Measurements from ENCODE around the gene FEZ2.
"Not testable (repeated sequence)": the region's sequence is repeated elsewhere in the genome, so short reads cannot be mapped to it uniquely, and the experiment has no call there.

Gene FEZ2, protein sequence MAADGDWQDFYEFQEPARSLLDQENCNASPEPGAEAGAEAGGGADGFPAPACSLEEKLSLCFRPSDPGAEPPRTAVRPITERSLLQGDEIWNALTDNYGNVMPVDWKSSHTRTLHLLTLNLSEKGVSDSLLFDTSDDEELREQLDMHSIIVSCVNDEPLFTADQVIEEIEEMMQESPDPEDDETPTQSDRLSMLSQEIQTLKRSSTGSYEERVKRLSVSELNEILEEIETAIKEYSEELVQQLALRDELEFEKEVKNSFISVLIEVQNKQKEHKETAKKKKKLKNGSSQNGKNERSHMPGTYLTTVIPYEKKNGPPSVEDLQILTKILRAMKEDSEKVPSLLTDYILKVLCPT

DNA sequence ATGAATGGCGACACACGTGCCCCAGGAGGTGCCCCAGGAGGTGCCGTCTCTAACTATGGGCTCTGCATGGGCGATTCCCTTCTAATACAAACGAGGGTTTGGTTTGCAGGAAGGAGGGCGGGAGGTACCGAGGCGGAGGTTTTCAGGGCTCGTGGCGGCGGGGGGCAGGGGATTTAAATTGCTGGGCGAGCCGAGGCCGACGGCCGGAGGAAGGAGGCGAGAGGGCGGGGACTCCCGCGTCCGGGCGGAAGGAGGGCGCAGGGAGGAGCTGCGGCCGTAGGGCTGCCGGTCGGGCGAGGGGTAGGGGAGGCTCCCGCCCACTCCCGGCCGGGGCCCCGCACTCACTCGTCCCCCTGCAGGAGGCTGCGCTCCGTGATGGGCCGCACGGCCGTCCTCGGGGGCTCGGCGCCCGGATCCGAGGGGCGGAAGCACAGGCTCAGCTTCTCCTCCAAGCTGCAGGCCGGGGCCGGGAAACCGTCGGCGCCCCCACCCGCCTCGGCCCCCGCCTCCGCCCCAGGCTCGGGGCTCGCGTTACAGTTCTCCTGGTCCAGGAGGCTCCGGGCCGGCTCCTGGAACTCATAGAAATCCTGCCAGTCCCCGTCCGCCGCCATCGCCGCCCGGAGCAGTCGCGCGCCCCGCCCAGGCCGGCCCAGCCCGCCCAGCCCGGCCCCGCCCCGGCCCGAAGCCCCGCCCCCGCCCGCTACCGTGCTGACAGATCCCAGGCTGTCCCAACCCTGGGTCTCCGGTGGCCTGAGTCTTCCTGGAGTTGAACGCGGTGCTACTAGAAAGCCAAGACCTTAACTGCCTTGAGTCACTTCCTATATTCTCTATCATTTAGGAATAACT, at the start of gene FEZ2:
TSS of gene FEZ2 (minus strand) at position 637 of the 846 bp plus-strand sequence. CDS start at position 611, 26 bp downstream.
- peak; percentile 25 to 42 for DNase-seq (ENCODE audit: low read depth in 2 of 2)

DNA sequence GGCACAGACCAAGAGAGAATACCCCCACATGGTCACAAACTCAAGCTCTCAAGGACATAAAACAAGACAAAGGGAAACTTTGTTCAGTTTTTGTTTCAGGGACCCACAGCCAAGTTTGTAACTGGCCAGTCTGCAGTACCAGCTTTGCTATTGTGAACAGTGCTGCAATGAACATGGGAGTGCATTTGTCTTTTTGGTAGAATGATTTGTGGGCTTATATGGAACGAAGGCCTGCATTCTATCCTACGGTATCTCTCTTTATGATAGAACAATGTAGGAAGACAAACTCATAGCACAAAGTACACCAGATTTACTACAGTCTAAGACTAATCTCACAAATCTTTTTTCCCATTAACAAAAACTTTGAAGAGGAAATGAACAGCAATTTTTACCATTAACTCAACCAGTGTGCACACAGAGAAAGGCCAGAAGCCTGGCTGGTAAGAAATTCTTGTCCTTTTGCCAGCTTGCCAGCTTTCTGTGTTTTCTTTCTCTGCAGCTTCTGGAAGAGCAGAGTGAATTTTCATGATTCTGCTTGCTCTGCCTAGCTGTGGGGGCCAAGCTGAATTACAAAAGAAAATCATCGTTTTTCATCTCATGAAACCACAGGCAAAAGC, 37.1 kb upstream of the FEZ2 start:
- DNase-seq (ENCODE audit: low read depth in 2 of 2): no peak

DNA sequence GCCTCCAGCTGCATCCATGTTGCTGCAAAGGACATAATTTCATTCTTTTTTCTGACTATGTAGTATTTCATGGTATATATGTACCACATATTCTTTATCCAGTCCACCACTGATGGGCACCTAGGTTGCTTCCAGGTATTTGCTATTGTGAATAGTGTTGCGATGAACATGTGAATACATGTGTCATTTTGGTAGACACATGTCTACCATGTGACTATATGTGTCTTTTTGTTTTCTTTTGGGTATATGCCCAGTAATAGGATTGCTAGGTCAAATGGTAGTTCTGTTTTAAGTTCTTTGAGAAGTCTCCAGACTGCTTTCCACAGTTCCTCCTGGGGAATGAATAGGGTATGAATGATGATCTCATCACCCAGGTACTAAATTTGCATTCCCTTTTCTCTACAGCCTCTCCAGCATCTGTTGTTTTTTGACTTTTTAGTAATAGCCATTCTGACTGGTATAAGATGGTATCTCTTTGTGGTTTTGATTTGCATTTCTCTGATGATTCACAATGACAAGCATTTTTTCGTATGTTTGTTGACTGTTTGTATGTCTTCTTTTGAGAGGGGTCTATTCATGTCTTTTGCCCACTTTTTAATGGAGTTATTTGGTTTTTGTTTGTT, 35.6 kb upstream of the FEZ2 start:
- DNase-seq (ENCODE audit: low read depth in 2 of 2): no peak

DNA sequence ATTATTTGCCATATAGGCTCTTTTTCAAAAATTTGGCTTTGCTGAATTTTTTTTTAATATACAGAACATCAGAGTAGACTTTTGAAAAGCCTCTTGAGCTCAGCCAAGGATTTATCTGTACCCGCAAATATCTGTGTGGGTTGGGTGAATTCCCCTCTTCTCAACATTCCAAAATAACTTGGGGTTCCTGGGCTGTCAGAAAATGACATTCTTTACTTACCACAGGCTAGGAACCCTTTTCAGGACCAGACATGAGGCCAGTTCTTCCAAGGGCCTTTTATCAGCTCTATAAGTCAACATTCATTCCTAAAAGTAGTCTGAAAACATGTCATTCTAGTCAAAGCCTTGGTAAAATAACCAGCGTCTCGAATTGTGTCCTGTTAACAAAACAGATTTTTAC, 28.8 kb upstream of the FEZ2 start:
- DNase-seq (ENCODE audit: low read depth in 2 of 2): no peak

DNA sequence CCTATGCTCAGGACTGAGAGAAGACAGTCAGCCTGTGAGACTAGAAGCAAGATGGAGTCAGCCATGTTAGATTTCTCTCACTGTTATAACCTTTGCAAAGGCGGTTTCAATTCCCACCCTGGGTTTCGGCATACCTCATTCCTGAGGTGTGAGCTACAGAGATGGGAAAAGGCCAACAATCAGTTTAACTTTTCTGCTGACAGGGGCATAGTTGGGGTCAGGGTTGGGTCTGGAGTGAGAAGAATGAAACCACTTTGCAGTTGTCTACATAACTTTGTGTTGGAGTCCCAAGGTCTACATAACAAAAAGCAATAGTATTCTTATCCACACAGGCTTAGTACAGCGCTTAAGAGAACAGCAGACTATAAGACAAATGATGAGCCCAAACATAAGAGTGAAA, 28.1 kb upstream of the FEZ2 start:
- no peak for DNase-seq (ENCODE audit: low read depth in 2 of 2)

DNA sequence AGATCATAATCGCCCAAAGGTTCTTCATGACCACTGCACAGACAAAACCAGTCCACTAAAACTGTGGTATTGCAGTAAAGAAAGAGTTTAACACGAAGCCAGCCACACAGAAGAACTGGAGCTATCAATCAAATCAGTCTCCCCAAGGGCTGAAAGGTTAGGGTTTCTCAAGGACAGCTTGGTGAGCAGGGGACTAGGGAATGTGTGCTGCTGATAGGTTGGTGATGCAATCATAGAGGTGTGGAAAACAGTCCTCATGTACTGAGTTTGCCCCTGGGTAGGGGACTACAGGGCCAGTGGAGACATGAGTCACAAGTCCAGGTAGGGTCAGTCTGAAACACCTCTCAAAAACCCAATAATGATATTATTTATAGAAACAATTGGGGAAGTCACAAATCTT, 27.3 kb upstream of the FEZ2 start:
- DNase-seq (ENCODE audit: low read depth in 2 of 2): no peak

DNA sequence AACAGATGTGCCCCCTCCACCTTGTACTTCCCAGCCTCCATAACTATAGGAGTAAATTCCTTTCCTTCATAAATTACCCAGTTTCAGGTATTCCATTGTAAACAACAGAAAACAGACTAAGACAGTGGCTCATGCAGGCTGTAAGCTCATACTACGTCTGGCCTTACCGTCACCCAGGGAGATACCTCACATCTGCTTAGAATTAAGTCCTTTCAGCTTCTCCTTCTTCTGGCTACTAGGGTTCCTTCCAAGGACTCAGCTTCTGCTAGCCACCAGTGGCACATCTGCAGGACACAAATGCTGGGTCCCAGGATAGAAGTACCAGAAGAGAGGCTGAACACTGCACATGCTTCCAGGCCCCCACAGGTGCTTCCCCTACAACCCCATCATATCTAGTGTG, 22.4 kb upstream of the FEZ2 start:
- DNase-seq (ENCODE audit: low read depth in 2 of 2): no peak

DNA sequence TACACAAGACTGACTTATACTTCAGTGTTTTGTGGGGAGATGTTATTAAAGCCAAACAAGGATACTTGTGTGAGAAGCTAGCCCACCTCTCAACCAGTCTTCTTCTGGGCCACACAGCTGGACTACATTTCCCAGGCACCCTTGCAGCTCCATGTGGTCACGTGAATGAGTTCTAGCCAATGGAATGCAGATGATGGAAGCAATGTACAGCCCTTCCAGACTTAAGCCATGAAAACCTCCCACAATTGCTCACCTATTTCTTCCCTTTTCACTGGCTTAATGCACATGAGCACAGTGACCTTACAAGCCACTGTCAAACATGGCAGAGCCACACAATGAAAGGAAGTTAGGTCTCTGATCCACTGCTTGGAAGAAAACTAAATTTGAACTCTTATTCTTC, 20.4 kb upstream of the FEZ2 start:
- no peak for DNase-seq (ENCODE audit: low read depth in 2 of 2)

DNA sequence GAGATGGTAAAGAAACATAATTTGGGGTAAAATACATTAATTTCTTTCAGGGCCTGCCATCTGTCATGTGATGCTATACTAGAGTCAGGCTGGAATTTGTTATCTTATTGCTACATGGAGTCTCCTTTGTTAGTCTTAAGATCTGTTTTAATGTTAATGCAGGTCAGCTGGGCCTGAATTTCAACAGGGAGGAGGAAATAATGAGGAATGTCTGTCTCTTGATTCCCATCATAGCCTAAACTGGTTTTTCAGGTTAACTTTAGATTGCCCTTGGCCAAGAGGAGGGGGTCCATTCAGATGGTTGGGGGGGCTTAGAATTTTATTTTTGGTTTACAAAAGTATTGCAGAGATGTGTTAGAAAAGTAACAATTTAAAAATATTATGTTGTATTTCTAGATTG, 19.0 kb upstream of the FEZ2 start:
- no peak for DNase-seq (ENCODE audit: low read depth in 2 of 2)

DNA sequence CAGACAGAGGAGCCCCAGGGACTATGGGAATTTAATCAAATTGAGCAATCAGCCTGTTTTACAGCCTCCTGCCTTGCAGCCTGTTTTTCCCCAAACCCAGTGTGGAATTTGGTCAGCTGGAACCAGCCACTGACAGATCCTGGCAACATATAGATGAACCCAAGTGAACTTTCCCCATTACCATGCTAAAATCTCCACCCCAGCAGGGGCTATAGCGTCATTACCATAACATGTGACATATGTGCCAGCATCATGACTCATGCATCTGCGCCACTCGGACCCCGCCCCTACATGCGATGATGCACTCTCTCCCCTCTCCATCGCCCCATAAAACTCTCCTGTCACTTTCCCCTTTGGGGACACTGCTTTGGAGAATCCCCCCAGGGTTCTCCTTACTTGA, 17.3 kb upstream of the FEZ2 start:
- no peak for DNase-seq (ENCODE audit: low read depth in 2 of 2)

DNA sequence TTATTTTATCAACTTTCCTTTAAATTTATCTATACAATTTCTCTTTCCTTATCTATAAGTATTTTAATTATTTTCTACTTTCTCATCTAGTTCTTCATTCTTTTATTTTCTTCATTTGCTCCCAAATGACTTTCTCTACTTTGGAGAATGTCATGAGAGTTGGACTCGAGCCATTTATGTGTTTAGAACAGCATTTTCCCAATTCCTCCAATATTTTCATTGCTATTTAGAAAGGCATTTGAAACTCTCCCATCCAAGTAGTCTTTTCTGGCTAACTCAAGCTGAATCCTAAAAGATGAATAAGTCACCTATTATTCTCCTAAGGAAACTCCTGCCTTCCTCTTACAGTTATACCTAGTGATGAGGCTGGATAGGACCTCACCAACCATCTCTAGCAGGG, 15.8 kb upstream of the FEZ2 start:
- DNase-seq (ENCODE audit: low read depth in 2 of 2): no peak

DNA sequence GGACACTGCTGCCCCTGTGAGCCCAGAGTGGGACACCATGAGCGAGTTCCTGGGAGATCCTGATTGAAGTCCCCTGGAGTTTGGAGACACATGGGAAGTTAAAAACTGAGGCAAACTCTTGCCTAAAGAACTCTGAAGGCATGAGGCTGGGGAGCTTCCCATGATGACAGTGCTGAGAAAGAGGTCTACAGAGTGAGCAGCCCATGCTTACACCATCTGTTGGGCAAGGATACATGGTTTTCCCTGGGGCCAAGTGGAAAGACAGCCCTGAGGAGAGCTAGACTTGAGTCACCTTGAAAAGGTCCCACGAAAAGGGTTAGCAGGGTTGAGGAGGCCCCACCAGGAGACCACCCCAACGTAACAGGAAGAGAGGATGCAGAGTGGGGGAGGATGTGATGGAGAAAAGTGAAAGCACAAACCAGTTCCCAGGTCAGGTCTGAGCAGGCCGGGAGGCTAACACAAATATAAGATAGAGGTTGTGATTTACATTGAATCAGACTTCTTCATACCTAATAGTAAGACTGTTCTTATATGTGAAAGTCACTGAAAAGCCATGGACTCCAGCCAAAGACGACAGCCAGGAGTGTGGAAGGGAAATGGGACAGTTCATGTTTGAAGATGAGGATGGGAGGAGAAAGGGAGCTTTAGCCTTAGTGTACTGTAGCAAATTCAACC, 13.5 kb upstream of the FEZ2 start:
- no peak for DNase-seq (ENCODE audit: low read depth in 2 of 2)

DNA sequence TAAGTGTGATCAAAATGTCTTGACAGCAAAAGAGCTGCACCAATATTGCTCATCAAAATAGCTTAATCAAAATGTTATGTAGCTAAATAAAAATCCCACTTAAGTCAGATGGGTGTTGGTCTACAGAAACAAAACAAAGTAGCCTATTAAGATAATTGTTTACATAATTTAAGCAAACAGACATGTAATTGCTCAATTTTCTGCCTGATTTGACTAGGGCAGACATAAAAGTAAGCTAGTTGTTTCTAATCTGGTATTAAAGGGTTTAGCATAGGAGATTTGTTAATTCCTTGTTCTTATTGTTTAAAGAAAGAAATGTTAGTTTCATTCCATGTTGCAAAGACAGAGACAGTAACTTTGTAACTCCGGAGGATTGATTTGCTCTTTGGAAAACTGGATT, 11.5 kb upstream of the FEZ2 start:
- DNase-seq (ENCODE audit: low read depth in 2 of 2): no peak

DNA sequence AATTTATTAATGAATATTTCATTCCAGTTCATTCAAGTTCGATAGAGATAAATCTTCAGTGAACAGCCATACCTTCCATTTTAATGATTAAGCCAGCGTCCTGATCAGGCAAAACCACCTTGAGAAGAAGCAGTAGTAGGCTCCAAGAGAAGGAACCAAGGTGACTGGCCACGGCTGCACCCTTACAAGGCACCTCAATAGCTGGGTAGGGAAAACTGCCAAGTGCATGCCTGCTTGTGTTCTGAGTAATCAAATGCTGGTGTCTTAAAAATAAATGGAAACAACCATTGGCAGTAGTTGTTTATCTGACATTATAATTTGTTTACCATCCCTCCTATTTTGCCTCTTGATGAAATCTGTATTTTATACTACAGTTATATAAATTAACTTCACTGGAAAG, 10.0 kb upstream of the FEZ2 start:
- DNase-seq (ENCODE audit: low read depth in 2 of 2): no peak

DNA sequence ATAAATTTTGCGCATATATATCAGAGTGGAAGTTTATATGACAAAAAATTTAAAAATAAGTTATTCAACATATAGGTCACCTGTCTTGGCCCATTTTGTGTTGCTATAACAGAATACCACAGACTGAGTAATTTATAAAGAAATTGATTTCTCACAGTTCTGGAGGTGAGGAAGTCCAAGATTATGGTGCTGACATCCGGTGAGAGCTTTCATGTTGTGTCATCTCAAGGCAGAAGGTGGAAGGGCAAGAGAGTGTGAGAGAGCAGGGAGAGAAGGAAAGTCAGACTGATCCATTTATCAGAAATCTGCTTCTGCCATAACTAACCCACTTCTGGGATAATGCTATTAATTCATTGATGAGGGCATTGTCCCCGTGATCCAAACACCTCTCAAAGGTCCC, 9.0 kb upstream of the FEZ2 start:
- no peak for DNase-seq (ENCODE audit: low read depth in 2 of 2)

DNA sequence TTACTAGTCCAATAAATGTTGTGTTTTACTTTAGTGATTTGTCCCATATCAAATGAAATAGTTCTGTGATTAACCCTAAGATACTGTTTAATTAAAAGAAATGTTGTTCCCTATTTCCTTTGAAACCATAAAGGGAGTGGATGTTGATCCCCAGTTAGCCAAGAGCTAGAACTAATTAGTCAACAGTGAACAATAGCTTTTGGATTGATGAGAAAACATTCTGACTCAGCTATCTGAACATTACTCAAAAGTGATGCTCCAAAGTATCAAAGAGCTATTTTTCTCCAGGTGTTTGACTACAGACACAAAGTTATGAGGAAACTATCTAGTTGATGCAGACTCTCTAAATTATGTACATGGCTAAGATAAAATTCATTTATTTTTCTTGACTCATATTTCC, 7.3 kb upstream of the FEZ2 start:
- no peak for DNase-seq (ENCODE audit: low read depth in 2 of 2)

DNA sequence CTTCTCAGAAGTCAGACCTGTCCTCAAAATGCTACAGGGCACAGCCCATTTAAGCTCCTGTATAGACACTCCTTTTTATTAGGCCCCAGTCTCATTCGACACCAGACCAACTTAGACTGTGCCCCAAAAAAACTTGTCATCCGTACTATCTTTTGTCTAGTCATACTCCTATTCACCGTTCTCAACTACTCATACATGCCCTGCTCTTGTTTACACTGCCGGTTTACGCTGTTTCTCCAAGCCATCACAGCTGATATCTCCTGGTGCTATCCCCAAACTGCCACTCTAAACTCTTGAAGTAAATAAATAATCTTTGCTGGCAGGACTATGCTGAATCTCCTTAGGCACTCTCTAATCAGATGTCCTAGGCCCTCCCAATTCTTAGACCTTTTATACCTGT, 5.7 kb upstream of the FEZ2 start:
- not testable (repeated sequence) for DNase-seq (ENCODE audit: low read depth in 2 of 2)

DNA sequence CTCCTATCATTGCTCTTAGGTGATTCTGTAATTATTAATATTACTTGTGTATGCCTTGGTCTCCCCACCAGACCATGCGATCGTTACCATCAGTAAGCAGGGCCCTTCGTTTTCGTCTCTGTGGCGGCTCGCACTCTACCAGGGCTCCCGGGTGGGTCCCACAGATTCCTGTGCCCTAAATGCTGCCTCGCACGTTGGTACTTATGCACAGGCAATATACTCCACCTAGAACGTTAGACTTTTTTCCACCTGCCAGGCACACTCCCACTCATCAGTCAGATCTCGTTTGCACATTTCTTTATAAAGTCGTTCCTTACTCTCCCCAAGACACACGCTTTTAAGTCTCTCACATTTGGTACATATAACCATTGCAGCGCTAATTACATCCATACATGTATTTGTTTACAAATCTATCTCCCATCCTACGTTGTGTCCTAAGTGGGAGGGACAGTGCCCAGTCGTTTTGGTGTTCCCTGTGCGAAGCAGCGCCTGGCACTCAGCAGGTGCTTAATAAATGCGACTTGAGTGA, 901 bp downstream of the FEZ2 start:
- DNase-seq (ENCODE audit: low read depth in 2 of 2): no peak

DNA sequence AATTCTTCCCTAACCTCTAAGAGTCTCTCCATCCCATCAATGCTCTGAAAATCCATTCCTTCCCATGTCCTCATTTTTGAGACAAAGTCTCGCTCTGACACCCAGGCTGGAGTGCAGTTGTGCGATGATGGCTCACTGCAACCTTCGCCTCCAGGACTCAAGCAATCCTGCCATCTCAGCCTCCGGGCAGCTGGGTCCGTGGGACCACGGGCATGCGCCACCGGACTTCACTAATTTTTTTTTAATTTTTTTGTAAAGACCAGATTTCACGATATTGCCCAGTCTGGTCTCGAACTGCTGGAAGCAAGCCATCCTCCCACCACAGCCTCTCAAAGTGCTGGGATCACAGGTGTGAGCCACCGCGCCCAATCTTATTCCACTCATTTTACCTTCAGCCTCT, 1.6 kb downstream of the FEZ2 start:
- DNase-seq (ENCODE audit: low read depth in 2 of 2): no peak

DNA sequence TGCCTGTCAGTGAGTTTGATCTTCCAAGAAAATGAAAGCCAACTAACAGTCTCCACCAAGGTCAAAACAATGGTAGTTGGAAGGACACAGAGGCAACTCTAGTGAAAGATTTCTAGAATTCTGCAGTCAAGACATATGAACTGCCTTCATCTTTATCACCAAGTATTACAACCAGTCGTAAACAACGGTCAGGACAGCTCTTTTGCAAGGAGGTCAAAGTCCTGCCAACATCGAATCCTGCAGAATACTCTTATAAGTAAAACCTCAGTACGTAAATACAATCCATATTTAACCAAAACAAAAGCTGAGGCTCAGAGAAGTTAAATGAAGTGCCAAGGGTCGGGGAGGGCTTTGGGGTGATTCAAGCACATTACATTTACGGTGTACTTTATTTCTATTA, 3.1 kb downstream of the FEZ2 start:
- DNase-seq (ENCODE audit: low read depth in 2 of 2): no peak

DNA sequence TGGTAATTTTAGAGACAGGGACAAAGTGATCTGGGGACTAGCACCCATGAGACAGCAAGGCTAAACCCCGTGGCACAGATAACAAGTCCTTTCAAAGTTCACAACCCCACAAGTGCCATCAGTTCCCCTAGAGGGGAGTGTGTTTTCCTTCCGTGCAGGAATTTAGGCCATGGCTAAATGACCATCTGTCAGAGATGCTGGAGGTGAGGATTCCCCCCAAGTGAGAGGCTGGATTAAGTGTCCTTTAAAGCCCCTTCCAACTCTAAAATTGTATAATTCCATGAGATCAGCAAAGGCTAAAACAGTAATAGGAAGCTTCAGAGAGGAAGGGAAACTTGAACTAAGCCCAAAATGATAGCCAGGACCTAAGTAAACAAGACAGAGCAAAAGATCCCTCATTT, 8.7 kb downstream of the FEZ2 start:
- no peak for DNase-seq (ENCODE audit: low read depth in 2 of 2)

DNA sequence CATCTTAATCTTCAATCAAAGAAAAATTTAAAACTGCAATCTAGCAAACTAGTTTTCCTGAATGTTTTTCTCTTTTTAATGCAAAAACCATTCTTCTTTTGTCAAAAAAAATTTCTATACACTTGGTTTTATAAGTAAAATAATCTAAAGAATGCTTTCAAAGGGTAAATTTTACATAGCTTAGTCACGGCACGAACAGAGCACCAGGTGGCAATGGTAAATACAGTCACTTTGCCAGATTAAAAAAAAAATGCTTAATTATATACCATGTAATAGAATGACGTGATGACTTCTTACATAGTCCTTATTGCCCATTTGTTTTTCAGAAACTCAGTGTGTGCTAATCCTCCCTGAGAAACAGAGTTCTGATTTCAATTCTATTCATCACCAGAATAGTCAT, 10.4 kb downstream of the FEZ2 start:
- no peak for DNase-seq (ENCODE audit: low read depth in 2 of 2)

All from stimulated activated CD8-positive, alpha-beta memory T cell treated with anti-CD3 and anti-CD28 coated beads, Interleukin-15, amount 100 ng/mL, for 4 hours (primary cell).